Measurements from ENCODE around the gene OR1L8.

DNA sequence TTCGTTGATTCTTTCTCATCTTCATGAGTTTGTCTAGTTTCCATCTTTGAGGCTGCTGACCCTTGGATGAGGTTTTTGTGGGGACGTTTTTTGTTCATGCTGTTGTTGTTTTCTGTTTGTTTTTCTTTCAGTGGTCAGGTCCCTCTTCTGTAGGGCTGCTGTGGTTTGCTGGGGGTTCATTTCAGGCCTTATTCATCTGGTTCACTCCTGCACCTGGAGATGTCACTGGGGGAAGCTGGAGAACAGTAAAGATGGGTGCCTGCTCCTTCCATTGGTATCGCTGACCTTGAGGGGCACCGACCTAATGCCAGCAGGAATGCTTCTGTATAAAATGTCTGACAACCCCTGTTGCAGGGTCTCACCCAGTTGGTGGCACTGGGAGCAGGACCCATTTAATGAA lies 21.7 kb downstream of the OR1L8 start:
- TF ChIP-seq, protein P1, sequence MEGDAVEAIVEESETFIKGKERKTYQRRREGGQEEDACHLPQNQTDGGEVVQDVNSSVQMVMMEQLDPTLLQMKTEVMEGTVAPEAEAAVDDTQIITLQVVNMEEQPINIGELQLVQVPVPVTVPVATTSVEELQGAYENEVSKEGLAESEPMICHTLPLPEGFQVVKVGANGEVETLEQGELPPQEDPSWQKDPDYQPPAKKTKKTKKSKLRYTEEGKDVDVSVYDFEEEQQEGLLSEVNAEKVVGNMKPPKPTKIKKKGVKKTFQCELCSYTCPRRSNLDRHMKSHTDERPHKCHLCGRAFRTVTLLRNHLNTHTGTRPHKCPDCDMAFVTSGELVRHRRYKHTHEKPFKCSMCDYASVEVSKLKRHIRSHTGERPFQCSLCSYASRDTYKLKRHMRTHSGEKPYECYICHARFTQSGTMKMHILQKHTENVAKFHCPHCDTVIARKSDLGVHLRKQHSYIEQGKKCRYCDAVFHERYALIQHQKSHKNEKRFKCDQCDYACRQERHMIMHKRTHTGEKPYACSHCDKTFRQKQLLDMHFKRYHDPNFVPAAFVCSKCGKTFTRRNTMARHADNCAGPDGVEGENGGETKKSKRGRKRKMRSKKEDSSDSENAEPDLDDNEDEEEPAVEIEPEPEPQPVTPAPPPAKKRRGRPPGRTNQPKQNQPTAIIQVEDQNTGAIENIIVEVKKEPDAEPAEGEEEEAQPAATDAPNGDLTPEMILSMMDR (IDR thresholded peaks at IDR 0.05): no peak
- TF ChIP-seq ZFX (IDR thresholded peaks at IDR 0.05; ENCODE audit: borderline replicate concordance): no peak

Measured in 22Rv1 (cell line).